ENCODE data around the gene DCLK1.

GRCh38 chr13:35743165-35743564 lies 388.0 kb downstream of the DCLK1 start:
- TF ChIP-seq CTCF (IDR thresholded peaks at IDR 0.05) = no peak
- no peak for TF ChIP-seq POLR2A (IDR thresholded peaks at IDR 0.05)

Measured in adrenal gland (tissue), 5 donors.